ENCODE results near the gene LIMK1. TPM values are rescaled to one million over a fixed set of nuclear protein-coding genes. Genes with fewer than 3 reads are reported as not detected.
"Not testable (repeated sequence)": the region's sequence is repeated elsewhere in the genome, so short reads cannot be mapped to it uniquely, and the experiment has no call there.

Gene LIMK1
- polyA plus RNA-seq, 1 donor (not counting 4 experiments of a cell fraction or from before 2014, with no cell fraction given), result 13.3 TPM

- H3K9ac ChIP-seq (ENCODE audit: control insufficient read depth, extremely low read depth, insufficient read depth, low read length), result no peak overlapping the region
- no peaks in the 10 kb centered on the region for H3K36me3 ChIP-seq (ENCODE audit: control insufficient read depth in 2 of 2, extremely low read depth in 1 of 2, insufficient read depth in 2 of 2, low read length in 2 of 2)
- no peaks in the 10 kb centered on the region for H3K9me3 ChIP-seq (ENCODE audit: control insufficient read depth, low read depth, low read length)
- no peak for TF ChIP-seq CTCF (optimal IDR thresholded peaks at IDR 0.05 in 1 of 3, IDR thresholded peaks at IDR 0.05 in 1 of 3, conservative IDR thresholded peaks at IDR 0.05 in 1 of 3; ENCODE audit: extremely low read depth in 1 of 3, insufficient read depth in 2 of 3, low read length in 3 of 3)
- no peak for TF ChIP-seq EZH2 (IDR thresholded peaks at IDR 0.05; ENCODE audit: low read length)
- no peak overlapping the region for H3K27ac ChIP-seq (ENCODE audit: control insufficient read depth, insufficient read depth, low read length)
- no peaks in the 10 kb centered on the region for H4K20me1 ChIP-seq (ENCODE audit: control insufficient read depth, extremely low read depth, insufficient read depth, low read length)
- H3K4me2 ChIP-seq (ENCODE audit: control insufficient read depth, extremely low read depth, insufficient read depth, low read depth, low read length), result no peak overlapping the region
- DNase-seq (ENCODE audit: low read depth, low spot score) (no peak), FAIRE-seq (no peak)
- H2AFZ ChIP-seq (ENCODE audit: control insufficient read depth, low read length), result no peak overlapping the region
- peaks cover 7% of the 10 kb centered on the region for H3K4me1 ChIP-seq (ENCODE audit: control insufficient read depth, extremely low read depth, insufficient read depth, low read length)
- no peak overlapping the region for H3K4me3 ChIP-seq (ENCODE audit: control insufficient read depth in 2 of 3, extremely low read depth in 1 of 3, insufficient read depth in 2 of 3, low read depth in 1 of 3, low read length in 3 of 3)
- H3K79me2 ChIP-seq (ENCODE audit: control insufficient read depth, insufficient read depth, low read length), result no peaks in the 10 kb centered on the region
- no peaks in the 10 kb centered on the region for H3K9me1 ChIP-seq (ENCODE audit: control insufficient read depth, extremely low read depth, insufficient read depth, low read length)
- dilution Hi-C loops (cut with MboI; ENCODE audit: extremely low pct_ligation_motif_present, low sequenced_read_pairs), result no loop called here
- peaks cover 30% of the 10 kb centered on the region for H3K27me3 ChIP-seq (ENCODE audit: control insufficient read depth, extremely low read depth, insufficient read depth, low read length)
These were observed 38.9 kb upstream of the LIMK1 start for GRCh38 chr7:74044366-74045350.

GRCh38 chr7:74046581-74046980 is 37.0 kb upstream of the LIMK1 start:
- FAIRE-seq; DNase-seq (ENCODE audit: low read depth, low spot score); H4K20me1 ChIP-seq (ENCODE audit: control insufficient read depth, extremely low read depth, insufficient read depth, low read length); dilution Hi-C loops (cut with MboI; ENCODE audit: extremely low pct_ligation_motif_present, low sequenced_read_pairs); H3K27ac ChIP-seq (ENCODE audit: control insufficient read depth, insufficient read depth, low read length); H3K79me2 ChIP-seq (ENCODE audit: control insufficient read depth, insufficient read depth, low read length); H3K36me3 ChIP-seq (ENCODE audit: control insufficient read depth in 2 of 2, extremely low read depth in 1 of 2, insufficient read depth in 2 of 2, low read length in 2 of 2); H3K9me3 ChIP-seq (ENCODE audit: control insufficient read depth, low read depth, low read length); H2AFZ ChIP-seq (ENCODE audit: control insufficient read depth, low read length); H3K4me3 ChIP-seq (ENCODE audit: control insufficient read depth in 2 of 3, extremely low read depth in 1 of 3, insufficient read depth in 2 of 3, low read depth in 1 of 3, low read length in 3 of 3); H3K4me1 ChIP-seq (ENCODE audit: control insufficient read depth, extremely low read depth, insufficient read depth, low read length); H3K9me1 ChIP-seq (ENCODE audit: control insufficient read depth, extremely low read depth, insufficient read depth, low read length); H3K9ac ChIP-seq (ENCODE audit: control insufficient read depth, extremely low read depth, insufficient read depth, low read length); H3K4me2 ChIP-seq (ENCODE audit: control insufficient read depth, extremely low read depth, insufficient read depth, low read depth, low read length): not testable (repeated sequence)
- H3K27me3 ChIP-seq (ENCODE audit: control insufficient read depth, extremely low read depth, insufficient read depth, low read length), result peaks cover 38% of the 10 kb centered on the region
